ENCODE data around the gene CAPN13. TPM values are rescaled to one million over a fixed set of nuclear protein-coding genes. Genes with fewer than 3 reads are reported as not detected.

Gene CAPN13
- total RNA-seq, 4 donors from 2014 or later = not detected

DNA sequence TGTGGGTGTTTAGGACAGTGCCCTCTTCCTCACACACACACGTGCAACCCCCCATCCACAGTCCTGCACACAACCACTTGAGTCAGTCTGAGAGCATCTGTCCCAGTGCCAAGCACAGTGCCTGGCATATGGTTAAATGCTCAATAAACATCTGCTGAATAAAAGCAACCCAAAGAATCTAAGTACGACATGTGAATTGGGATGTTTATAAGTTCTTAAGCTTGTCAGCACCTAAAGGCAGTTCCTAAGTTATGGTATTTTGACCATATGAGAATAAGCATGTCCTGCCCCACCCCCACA, 37.8 kb downstream of the CAPN13 start:
- TF ChIP-seq, protein P1, sequence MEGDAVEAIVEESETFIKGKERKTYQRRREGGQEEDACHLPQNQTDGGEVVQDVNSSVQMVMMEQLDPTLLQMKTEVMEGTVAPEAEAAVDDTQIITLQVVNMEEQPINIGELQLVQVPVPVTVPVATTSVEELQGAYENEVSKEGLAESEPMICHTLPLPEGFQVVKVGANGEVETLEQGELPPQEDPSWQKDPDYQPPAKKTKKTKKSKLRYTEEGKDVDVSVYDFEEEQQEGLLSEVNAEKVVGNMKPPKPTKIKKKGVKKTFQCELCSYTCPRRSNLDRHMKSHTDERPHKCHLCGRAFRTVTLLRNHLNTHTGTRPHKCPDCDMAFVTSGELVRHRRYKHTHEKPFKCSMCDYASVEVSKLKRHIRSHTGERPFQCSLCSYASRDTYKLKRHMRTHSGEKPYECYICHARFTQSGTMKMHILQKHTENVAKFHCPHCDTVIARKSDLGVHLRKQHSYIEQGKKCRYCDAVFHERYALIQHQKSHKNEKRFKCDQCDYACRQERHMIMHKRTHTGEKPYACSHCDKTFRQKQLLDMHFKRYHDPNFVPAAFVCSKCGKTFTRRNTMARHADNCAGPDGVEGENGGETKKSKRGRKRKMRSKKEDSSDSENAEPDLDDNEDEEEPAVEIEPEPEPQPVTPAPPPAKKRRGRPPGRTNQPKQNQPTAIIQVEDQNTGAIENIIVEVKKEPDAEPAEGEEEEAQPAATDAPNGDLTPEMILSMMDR (IDR thresholded peaks at IDR 0.05; ENCODE audit: low read depth) = no peak

DNA sequence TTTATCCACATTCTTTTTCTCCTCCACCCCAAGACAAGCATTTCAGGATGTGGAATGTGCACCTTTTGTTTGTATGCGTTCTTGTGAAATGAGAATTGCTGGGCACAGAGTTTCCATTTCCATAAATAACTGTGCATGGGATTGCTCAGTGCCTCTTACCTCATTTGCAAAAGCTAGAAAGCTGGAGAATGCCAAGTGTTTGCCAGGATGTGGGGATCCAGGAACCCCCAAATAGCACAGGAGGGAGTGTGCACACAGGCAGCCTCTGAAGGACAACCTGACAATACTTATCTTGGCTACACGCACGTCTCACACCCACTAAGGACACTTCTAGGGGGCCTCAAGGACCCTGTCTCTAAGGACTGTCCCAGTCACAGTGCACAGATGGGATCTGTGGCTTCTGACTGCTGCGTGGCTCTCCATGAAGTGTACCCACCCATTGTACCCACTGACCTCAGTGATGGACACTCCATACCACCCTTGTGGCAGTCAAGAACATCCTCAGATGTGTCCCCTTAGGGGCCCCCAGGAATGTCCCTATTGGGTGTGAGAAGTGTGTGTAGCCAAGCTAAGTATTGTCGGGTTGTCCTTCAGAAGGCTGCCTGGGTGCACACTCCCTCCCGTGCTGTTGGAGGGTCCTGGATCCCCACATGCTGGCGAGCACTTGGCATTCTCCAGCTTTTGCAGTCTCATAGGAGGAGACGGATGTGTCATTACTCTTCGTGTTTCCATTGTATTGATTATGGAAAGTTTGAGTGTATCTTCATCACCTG, 38.4 kb downstream of the CAPN13 start:
- TF ChIP-seq, protein P1 (IDR thresholded peaks at IDR 0.05; ENCODE audit: low read depth) = no peak

DNA sequence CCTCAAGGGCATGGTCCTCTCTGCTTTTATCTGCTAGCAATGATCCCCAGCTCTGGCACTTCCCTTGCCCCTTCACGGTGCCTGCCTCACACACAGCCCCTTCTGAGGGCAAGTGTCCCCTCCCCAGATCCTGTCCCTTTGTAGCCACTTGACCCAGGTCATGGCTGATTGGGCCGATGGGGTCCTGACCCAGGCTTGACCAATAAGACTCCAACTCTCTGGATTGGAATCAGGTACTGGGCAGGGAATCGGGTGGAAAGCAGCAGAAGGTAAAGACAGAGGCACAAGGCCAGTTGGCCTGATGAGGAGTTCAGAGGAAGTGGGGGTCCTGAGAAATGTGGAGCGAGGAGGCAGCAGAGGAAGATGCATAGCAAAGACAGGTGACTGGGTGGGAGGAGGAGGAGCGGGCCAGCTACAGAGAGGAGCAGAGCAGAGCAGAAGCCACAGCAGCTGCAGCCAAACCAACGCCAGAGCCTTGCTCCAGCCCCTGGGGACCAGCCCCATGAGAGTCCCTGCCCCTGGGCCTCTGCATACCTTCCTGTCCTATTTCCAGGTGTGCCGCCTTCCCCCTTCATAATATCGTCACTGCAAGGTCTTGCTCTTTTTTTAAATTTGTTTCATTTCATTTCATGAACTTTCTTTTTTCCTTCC, 39.1 kb downstream of the CAPN13 start:
- TF ChIP-seq, protein P1 (IDR thresholded peaks at IDR 0.05; ENCODE audit: low read depth) = no peak

DNA sequence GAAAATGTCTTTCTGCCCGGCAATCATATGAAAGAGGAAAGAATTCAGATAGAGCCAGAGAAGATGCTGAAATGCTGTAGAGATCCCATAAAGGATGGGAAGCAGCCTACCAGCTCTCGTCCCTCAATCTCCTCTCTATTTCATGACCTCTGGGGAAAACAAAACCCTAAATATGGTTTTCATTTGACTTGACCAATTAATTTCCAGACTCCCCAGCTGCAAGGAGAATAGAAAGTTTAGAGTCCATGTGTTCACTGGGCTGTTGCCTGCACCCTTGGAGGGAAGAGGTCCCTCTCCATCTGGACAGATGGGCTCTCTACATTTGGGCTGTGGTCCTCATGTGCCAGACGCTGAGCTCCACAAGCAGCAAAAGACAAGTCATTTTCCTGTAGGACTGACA, 40.6 kb downstream of the CAPN13 start:
- TF ChIP-seq, protein P1 (IDR thresholded peaks at IDR 0.05; ENCODE audit: low read depth) = no peak

DNA sequence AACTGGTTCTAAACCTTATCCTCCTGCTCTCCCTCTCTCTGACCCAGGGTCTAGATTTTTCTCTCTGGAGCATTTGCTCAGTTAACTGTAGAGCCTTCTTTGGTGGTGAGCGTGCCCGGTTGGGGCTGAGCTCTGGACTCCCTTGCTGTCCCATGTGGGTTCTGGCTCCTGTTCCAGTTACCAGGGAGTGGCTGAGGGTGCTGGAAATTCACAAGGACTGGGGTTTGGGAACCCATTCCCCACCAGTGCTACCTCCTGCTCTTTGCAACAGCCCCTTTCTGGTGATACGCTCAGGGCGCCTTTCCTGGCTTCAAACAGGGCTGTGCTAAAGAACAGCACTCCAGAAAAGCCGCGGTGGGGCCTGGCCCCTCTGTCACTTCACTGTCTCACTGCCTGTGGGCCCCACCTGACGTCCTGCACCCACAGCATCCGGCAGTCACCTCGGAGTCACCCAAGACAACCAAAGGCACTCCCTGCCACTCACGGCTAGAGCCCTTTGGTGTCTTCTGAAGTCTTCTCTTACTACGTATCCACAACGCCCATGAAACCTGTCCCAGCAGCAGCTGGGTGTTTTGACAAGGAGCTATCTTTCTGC, 41.3 kb downstream of the CAPN13 start:
- TF ChIP-seq, protein P1 (IDR thresholded peaks at IDR 0.05; ENCODE audit: low read depth) = no peak

DNA sequence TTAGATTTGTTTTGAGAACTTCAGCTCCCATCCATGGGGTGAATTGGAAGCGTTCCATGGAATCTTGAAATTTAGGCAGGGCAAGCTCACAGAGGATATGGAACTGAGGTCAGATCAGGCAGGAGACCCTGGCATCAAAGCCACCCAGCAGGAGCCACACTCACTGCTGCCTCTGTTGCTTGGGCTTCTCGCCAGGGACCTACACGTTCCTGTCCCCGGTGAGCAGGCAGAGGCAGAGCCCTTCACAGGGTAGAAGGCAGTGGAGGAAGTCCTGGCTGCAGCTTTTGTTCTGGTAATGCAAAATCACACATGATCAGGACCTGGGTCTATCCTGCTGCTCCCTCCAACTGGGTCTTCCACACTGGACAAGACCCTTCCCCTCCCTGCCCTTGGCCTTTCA, 42.1 kb downstream of the CAPN13 start:
- TF ChIP-seq, protein P1 (IDR thresholded peaks at IDR 0.05; ENCODE audit: low read depth) = no peak

DNA sequence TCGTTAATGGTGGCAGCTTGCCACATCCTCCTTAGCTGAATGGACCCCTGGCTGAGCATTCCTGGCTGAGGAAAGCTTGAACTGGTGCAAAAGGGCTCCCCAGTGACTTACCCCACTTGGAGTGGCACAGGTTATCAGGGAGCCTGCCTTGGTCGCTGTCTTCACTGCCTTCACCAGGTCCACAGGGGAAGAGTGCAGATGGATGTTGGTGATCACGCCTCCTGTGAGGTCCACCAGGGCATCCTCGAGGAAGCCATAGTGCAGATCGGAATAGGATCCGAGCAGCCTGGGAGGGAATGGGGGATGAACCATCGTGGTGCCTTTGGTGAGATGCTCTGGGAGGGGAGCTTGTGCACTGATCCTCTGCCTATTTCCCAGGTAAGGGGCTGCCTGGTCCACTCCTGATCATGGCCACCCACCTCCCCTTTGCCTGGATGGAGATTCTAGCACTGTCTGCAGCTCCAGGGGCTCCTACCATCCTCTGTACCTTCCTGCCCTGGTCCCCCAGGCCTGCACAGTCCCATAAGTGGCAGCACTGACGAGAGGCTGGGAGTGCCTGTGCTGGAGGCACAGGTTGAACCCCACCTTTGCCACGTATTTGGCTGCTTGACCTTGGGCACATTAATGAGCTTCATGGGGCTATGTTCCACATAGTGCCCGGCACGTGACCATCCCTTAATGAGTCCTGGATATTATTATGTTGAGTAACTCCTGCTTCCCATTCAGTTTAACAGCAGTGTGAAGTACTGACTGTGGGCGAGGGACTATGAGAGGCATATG, 43.0 kb downstream of the CAPN13 start:
- TF ChIP-seq, protein P1 (IDR thresholded peaks at IDR 0.05; ENCODE audit: low read depth) = no peak

All from subcutaneous adipose tissue (tissue), 4 donors.